Mucosa of rectum (tissue), 2 donors: Measurements from ENCODE around the gene FGF23.

Experiments used
- H3K27ac ChIP-seq, 2 donors: one replicate each; pipeline ENCODE4 v1.7.0; 2013; ENCODE audit warnings: inconsistent platforms in 2 of 2, low read depth in 2 of 2, low read length in 2 of 2
- H3K27me3 ChIP-seq, 2 donors: one replicate each; pipeline ENCODE4 v1.7.0; 2013; ENCODE audit warnings: low read length in 2 of 2; ENCODE audit not compliant: control insufficient read depth in 2 of 2, insufficient read depth in 2 of 2
- H3K36me3 ChIP-seq, 2 donors: one replicate each; pipeline ENCODE4 v1.7.0; 2013; ENCODE audit warnings: low read length in 2 of 2; ENCODE audit not compliant: control insufficient read depth in 2 of 2, insufficient read depth in 2 of 2
- H3K4me1 ChIP-seq, 2 donors: one replicate each; pipeline ENCODE4 v1.7.0; 2013; ENCODE audit warnings: low read length in 2 of 2, mild to moderate bottlenecking in 1 of 2; ENCODE audit not compliant: control insufficient read depth in 2 of 2, insufficient read depth in 2 of 2
- H3K4me3 ChIP-seq, 2 donors: one replicate each; pipeline ENCODE4 v1.7.0; 2013; ENCODE audit warnings: low read length in 2 of 2
- H3K9ac ChIP-seq, 2 donors: one replicate each; pipeline ENCODE4 v1.7.0; 2013; ENCODE audit warnings: low read length in 2 of 2, low read depth in 1 of 2, mild to moderate bottlenecking in 1 of 2
- H3K9me3 ChIP-seq, 2 donors: one replicate each; pipeline ENCODE4 v1.7.0; 2013; ENCODE audit warnings: low read length in 2 of 2; ENCODE audit not compliant: control insufficient read depth in 2 of 2
- donor health status: healthy.
- donor health status: Normal muscosa, but diverticular disease.

Gene FGF23

GRCh38 chr12:4379405-4379804, at the start of gene FGF23:
FGF23 (minus strand) TSS chr12:4379712; CDS start chr12:4379582, 130 bp downstream.
- peaks cover 5 to 7% of the 10 kb centered on the region in 2 donors for H3K27me3 ChIP-seq
- no peaks in the 10 kb centered on the region for H3K36me3 ChIP-seq
- H3K27ac ChIP-seq = no peak within 1 kb of the TSS
- H3K9ac ChIP-seq = no peak within 1 kb of the TSS
- H3K9me3 ChIP-seq = no peaks in the 10 kb centered on the region
- H3K4me3 ChIP-seq = no peak within 1 kb of the TSS
- H3K4me1 ChIP-seq = no peaks in the 10 kb centered on the region

- no peaks in the 10 kb centered on the region for H3K36me3 ChIP-seq
- no peaks in the 10 kb centered on the region for H3K4me1 ChIP-seq
- H3K9me3 ChIP-seq = no peaks in the 10 kb centered on the region
- no peak overlapping the region for H3K27ac ChIP-seq
- H3K27me3 ChIP-seq = no peaks in the 10 kb centered on the region
- no peak overlapping the region for H3K9ac ChIP-seq
- H3K4me3 ChIP-seq = no peak overlapping the region
Observed at GRCh38 chr12:4424422-4424821, 44.9 kb upstream of the FGF23 start.

GRCh38 chr12:4423528-4424195, 44.1 kb upstream of the FGF23 start:
- Histone ChIP-seq H3K27me3 (no peaks in the 10 kb centered on the region), H3K9ac (no peak overlapping the region), H3K27ac (no peak overlapping the region), H3K9me3 (no peaks in the 10 kb centered on the region), H3K4me1 (no peaks in the 10 kb centered on the region), H3K4me3 (no peak overlapping the region), H3K36me3 (no peaks in the 10 kb centered on the region)

GRCh38 chr12:4422985-4423384, 43.5 kb upstream of the FGF23 start:
- Histone ChIP-seq H3K9ac (no peak overlapping the region), H3K27me3 (no peaks in the 10 kb centered on the region), H3K4me3 (no peak overlapping the region), H3K9me3 (no peaks in the 10 kb centered on the region), H3K36me3 (no peaks in the 10 kb centered on the region), H3K27ac (no peak overlapping the region), H3K4me1 (no peaks in the 10 kb centered on the region)

GRCh38 chr12:4421590-4422031, 42.1 kb upstream of the FGF23 start:
- no peak overlapping the region for H3K9ac ChIP-seq
- no peak overlapping the region for H3K27ac ChIP-seq
- no peaks in the 10 kb centered on the region for H3K9me3 ChIP-seq
- H3K27me3 ChIP-seq = no peaks in the 10 kb centered on the region
- no peaks in the 10 kb centered on the region for H3K4me1 ChIP-seq
- no peak overlapping the region for H3K4me3 ChIP-seq
- no peaks in the 10 kb centered on the region for H3K36me3 ChIP-seq

GRCh38 chr12:4420138-4420670, 40.7 kb upstream of the FGF23 start:
- Histone ChIP-seq H3K4me1 (no peaks in the 10 kb centered on the region), H3K9ac (no peak overlapping the region), H3K9me3 (no peaks in the 10 kb centered on the region), H3K27ac (no peak overlapping the region), H3K36me3 (no peaks in the 10 kb centered on the region), H3K4me3 (no peak overlapping the region), H3K27me3 (peaks cover 0 to under 1% of the 10 kb centered on the region in 2 donors)

GRCh38 chr12:4418913-4419312, 39.4 kb upstream of the FGF23 start:
- no peak overlapping the region for H3K27ac ChIP-seq
- no peaks in the 10 kb centered on the region for H3K4me1 ChIP-seq
- H3K9ac ChIP-seq = no peak overlapping the region
- H3K27me3 ChIP-seq = peaks cover 0 to 4% of the 10 kb centered on the region in 2 donors
- H3K4me3 ChIP-seq = no peak overlapping the region
- H3K9me3 ChIP-seq = no peaks in the 10 kb centered on the region
- no peaks in the 10 kb centered on the region for H3K36me3 ChIP-seq

GRCh38 chr12:4417936-4418335, 38.4 kb upstream of the FGF23 start:
- Histone ChIP-seq H3K4me3 (no peak overlapping the region), H3K27ac (peak overlapping the region in 1 of 2 donors; percentile 32)

GRCh38 chr12:4417455-4417854, 37.9 kb upstream of the FGF23 start:
- no peak overlapping the region for H3K4me3 ChIP-seq
- no peak overlapping the region for H3K9ac ChIP-seq
- H3K4me1 ChIP-seq = no peaks in the 10 kb centered on the region
- peak overlapping the region in 1 of 2 donors; percentile 32 for H3K27ac ChIP-seq
- no peaks in the 10 kb centered on the region for H3K9me3 ChIP-seq
- no peaks in the 10 kb centered on the region for H3K36me3 ChIP-seq
- peaks cover 0 to 4% of the 10 kb centered on the region in 2 donors for H3K27me3 ChIP-seq

More at GRCh38 chr12:4417936-4418335, 38.4 kb upstream of the FGF23 start:
- H3K9ac ChIP-seq = no peak overlapping the region
- peaks cover 0 to 4% of the 10 kb centered on the region in 2 donors for H3K27me3 ChIP-seq
- no peaks in the 10 kb centered on the region for H3K9me3 ChIP-seq
- no peaks in the 10 kb centered on the region for H3K36me3 ChIP-seq
- no peaks in the 10 kb centered on the region for H3K4me1 ChIP-seq

GRCh38 chr12:4416276-4416675, 36.8 kb upstream of the FGF23 start:
- no peaks in the 10 kb centered on the region for H3K36me3 ChIP-seq
- H3K4me1 ChIP-seq = no peaks in the 10 kb centered on the region
- H3K4me3 ChIP-seq = no peak overlapping the region
- peaks cover 0 to 4% of the 10 kb centered on the region in 2 donors for H3K27me3 ChIP-seq
- H3K9me3 ChIP-seq = no peaks in the 10 kb centered on the region
- no peak overlapping the region for H3K9ac ChIP-seq
- H3K27ac ChIP-seq = no peak overlapping the region
